H9 (cell line): ENCODE data around the gene DENND5B. TPM values are rescaled to one million over a fixed set of nuclear protein-coding genes. Genes with fewer than 3 reads are reported as not detected.

Experiments used
- DNase-seq: peaks from one replicate; pipeline ENCODE4 v3.0.0-alpha.2; 2017
- H2AFZ ChIP-seq: one replicate; pipeline ENCODE4 v1.6.1; 2013; ENCODE audit warnings: mild to moderate bottlenecking, low read length, control low read depth, moderate library complexity
- H2AK5ac ChIP-seq: 2 replicates; pipeline ENCODE4 v1.6.1; 2013; ENCODE audit warnings: low read length, control low read depth, mixed read lengths; ENCODE audit not compliant: insufficient read length
- H2BK120ac ChIP-seq: one replicate; pipeline ENCODE4 v1.6.1; 2013; ENCODE audit warnings: low read depth, mild to moderate bottlenecking, low read length, control low read depth, inconsistent platforms; ENCODE audit not compliant: poor library complexity, severe bottlenecking
- H2BK12ac ChIP-seq: 2 replicates; pipeline ENCODE4 v1.6.1; 2013; ENCODE audit warnings: low read length, control low read depth, mixed read lengths, low read depth; ENCODE audit not compliant: insufficient read length
- H2BK15ac ChIP-seq: 2 replicates; pipeline ENCODE4 v1.6.1; 2013; ENCODE audit warnings: low read depth, low read length, control low read depth
- H2BK20ac ChIP-seq: one replicate; pipeline ENCODE4 v1.6.1; 2013; ENCODE audit warnings: low read depth, mild to moderate bottlenecking, low read length, control low read depth, inconsistent platforms; ENCODE audit not compliant: poor library complexity, severe bottlenecking
- H2BK5ac ChIP-seq: 2 replicates; pipeline ENCODE4 v1.6.1; 2013; ENCODE audit warnings: low read length, control low read depth, mixed read lengths; ENCODE audit not compliant: insufficient read length
- H3K14ac ChIP-seq: 2 replicates; pipeline ENCODE4 v1.6.1; 2013; ENCODE audit warnings: low read length, control low read depth; ENCODE audit not compliant: insufficient read depth
- H3K18ac ChIP-seq: 2 replicates; pipeline ENCODE4 v1.6.1; 2013; ENCODE audit warnings: low read depth, mild to moderate bottlenecking, mixed read lengths, low read length, control low read depth; ENCODE audit not compliant: insufficient read length
- H3K23ac ChIP-seq: 2 replicates; pipeline ENCODE4 v1.6.1; 2013; ENCODE audit warnings: low read length, control low read depth, mixed read lengths, low read depth; ENCODE audit not compliant: insufficient read length
- H3K23me2 ChIP-seq: 2 replicates; pipeline ENCODE4 v1.6.1; 2013; ENCODE audit warnings: low read depth, mild to moderate bottlenecking, mixed read lengths, low read length, control low read depth; ENCODE audit not compliant: insufficient read length, poor library complexity, severe bottlenecking
- H3K27ac ChIP-seq: 2 replicates; pipeline ENCODE4 v1.5.1; 2013; ENCODE audit warnings: low read length, control low read depth, mixed read lengths, low read depth; ENCODE audit not compliant: insufficient read length
- H3K27me3 ChIP-seq: 2 replicates; pipeline ENCODE4 v1.6.1; 2013; ENCODE audit warnings: low read length, control low read depth, inconsistent platforms; ENCODE audit not compliant: insufficient read depth
- H3K4ac ChIP-seq: 2 replicates; pipeline ENCODE4 v1.6.1; 2013; ENCODE audit warnings: low read depth, mild to moderate bottlenecking, control low read depth, inconsistent platforms, low read length, moderate library complexity
- H3K4me1 ChIP-seq: 2 replicates; pipeline ENCODE4 v1.6.1; 2013; ENCODE audit warnings: low read length, control low read depth, inconsistent platforms; ENCODE audit not compliant: insufficient read depth
- H3K4me2 ChIP-seq: 2 replicates; pipeline ENCODE4 v1.6.1; 2013; ENCODE audit warnings: low read length, control low read depth, mixed read lengths; ENCODE audit not compliant: insufficient read length, insufficient read depth
- H3K56ac ChIP-seq: 2 replicates; pipeline ENCODE4 v1.6.1; 2013; ENCODE audit warnings: low read depth, mild to moderate bottlenecking, mixed read lengths, low read length, control low read depth; ENCODE audit not compliant: insufficient read length
- H3K79me1 ChIP-seq: 2 replicates; pipeline ENCODE4 v1.6.1; 2013; ENCODE audit warnings: low read depth, mild to moderate bottlenecking, moderate library complexity, low read length, control low read depth, inconsistent platforms; ENCODE audit not compliant: insufficient read depth, poor library complexity, severe bottlenecking
- H3K79me2 ChIP-seq: 2 replicates; pipeline ENCODE4 v1.6.1; 2013; ENCODE audit warnings: low read length, control low read depth, inconsistent platforms; ENCODE audit not compliant: insufficient read depth
- H3K9ac ChIP-seq: 2 replicates; pipeline ENCODE4 v1.6.1; 2013; ENCODE audit warnings: low read length, control low read depth, mixed read lengths; ENCODE audit not compliant: insufficient read length; ENCODE audit errors: extremely low read depth
- H3K9me3 ChIP-seq: one replicate; pipeline ENCODE4 v1.6.1; 2013; ENCODE audit warnings: low read depth, low read length, inconsistent platforms; ENCODE audit not compliant: control insufficient read depth
- H3T11ph ChIP-seq: one replicate; pipeline ENCODE4 v1.6.1; 2013; ENCODE audit warnings: mild to moderate bottlenecking, low read length, control low read depth, inconsistent platforms
- H4K20me1 ChIP-seq: one replicate; pipeline ENCODE4 v1.6.1; 2013; ENCODE audit not compliant: control insufficient read depth, insufficient read length, insufficient read depth
- H4K5ac ChIP-seq: 2 replicates; pipeline ENCODE4 v1.6.1; 2013; ENCODE audit warnings: low read depth, mild to moderate bottlenecking, mixed read lengths, low read length, control low read depth; ENCODE audit not compliant: insufficient read length
- H4K8ac ChIP-seq: replicated peaks from 2 replicates; pipeline ENCODE4 v1.6.1; 2013; ENCODE audit warnings: low read length, control low read depth, mixed read lengths, low read depth; ENCODE audit not compliant: insufficient read length
- H4K91ac ChIP-seq: 2 replicates; pipeline ENCODE4 v1.6.1; 2013; ENCODE audit warnings: low read depth, mild to moderate bottlenecking, moderate library complexity, mixed read lengths, low read length, control low read depth; ENCODE audit not compliant: insufficient read length
- H3K27ac Mint-ChIP-seq, 3 experiments: 2 replicates in 2 of 3; 3 replicates in 1 of 3; pipeline ENCODE4 v1.8.0; 2020 to 2021; ENCODE audit warnings: mixed read lengths in 3 of 3, mild to moderate bottlenecking in 1 of 3, moderate library complexity in 1 of 3
- H3K27me3 Mint-ChIP-seq: 2 replicates; pipeline ENCODE4 v1.8.0; 2021; ENCODE audit warnings: low read depth, mild to moderate bottlenecking, moderate library complexity, mixed read lengths
- H3K36me3 Mint-ChIP-seq, 3 experiments: 2 replicates in 2 of 3; 3 replicates in 1 of 3; pipeline ENCODE4 v1.8.0; 2020 to 2021; ENCODE audit warnings: low read depth in 3 of 3, mixed read lengths in 3 of 3; ENCODE audit not compliant: insufficient read depth in 1 of 3
- H3K4me1 Mint-ChIP-seq, 2 experiments: 2 replicates each; pipeline ENCODE4 v1.8.0; 2020; ENCODE audit warnings: mixed read lengths in 2 of 2
- H3K4me3 Mint-ChIP-seq, 2 experiments: 2 replicates in 1 of 2; 3 replicates in 1 of 2; pipeline ENCODE4 v1.8.0; 2020 to 2021; ENCODE audit warnings: mild to moderate bottlenecking in 2 of 2, mixed read lengths in 2 of 2, moderate library complexity in 1 of 2
- H3K9me3 Mint-ChIP-seq, 2 experiments: 2 replicates in 1 of 2; 3 replicates in 1 of 2; pipeline ENCODE4 v1.8.0; 2020; ENCODE audit warnings: mild to moderate bottlenecking in 2 of 2, mixed read lengths in 2 of 2, moderate library complexity in 1 of 2
- WGBS: extraction: QIAGEN DNeasy Blood & Tissue Kit; methylation state at CpG from one replicate; pipeline ENCODE4 v1.1.7; 2013; ENCODE audit warnings: missing lambda C conversion rate, low lambda C conversion rate, mixed read lengths; ENCODE audit not compliant: insufficient read length; ENCODE audit errors: extremely low coverage; 5-methylcytosine and 5-hydroxymethylcytosine counted together
- total RNA-seq: library from RNA; stranded (reverse); gene quantifications from 2 replicates; pipeline ENCODE4 v1.2.1, GENCODE V29; 2021
- TF ChIP-seq, protein P1 (sequence below): fragments of 200-600 bp; sonication (generic); conservative IDR thresholded peaks from 3 replicates; pipeline ENCODE4 v1.8.0; 2021; ENCODE audit warnings: antibody characterized with exemption, mild to moderate bottlenecking

Gene DENND5B
- total RNA-seq, 1 experiment from 2014 or later: 13.4 TPM

DNA sequence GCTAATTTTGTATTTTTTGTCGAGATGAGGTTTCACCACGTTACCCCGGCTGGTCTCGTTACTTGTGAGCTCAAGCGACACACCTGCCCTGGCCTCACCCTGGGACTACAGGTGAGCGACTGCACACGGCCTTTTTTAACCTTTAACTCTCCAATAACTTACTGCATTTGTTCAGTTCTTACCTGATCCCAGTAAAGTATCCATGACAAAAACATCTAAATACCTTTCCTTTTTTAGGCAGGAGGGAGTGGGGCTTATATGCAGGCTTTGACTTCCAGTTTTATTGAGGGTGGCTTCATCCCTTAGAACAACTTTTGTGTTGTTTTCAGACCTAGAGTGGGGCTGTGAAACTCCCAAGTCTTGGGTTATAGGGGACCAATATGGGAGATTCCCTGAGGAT, 68.3 kb downstream of the DENND5B start:
- Histone ChIP-seq H2BK15ac (no peak overlapping the region), H3K56ac (no peak overlapping the region), H2BK20ac (no peak overlapping the region), H3K79me2 (no peaks in the 10 kb centered on the region), H4K91ac (no peak overlapping the region), H3K23me2 (no peaks in the 10 kb centered on the region), H4K5ac (no peak overlapping the region), H3K27me3 (no peaks in the 10 kb centered on the region), H3K9ac (no peak overlapping the region), H2AFZ (no peak overlapping the region), H2BK120ac (no peak overlapping the region), H4K8ac (no peak overlapping the region), H3K4me1 (peaks cover 22% of the 10 kb centered on the region; the same call in 1 of the 2 replicates), H2BK12ac (peak overlapping the region; percentile 42), H3K79me1 (no peaks in the 10 kb centered on the region), H3K4ac (no peak overlapping the region), H4K20me1 (no peaks in the 10 kb centered on the region), H2BK5ac (no peak overlapping the region), H3K23ac (no peak overlapping the region), H2AK5ac (no peak overlapping the region), H3K27ac (peak overlapping the region; percentile 15), H3K4me2 (no peak overlapping the region), H3K9me3 (no peaks in the 10 kb centered on the region), H3T11ph (peak overlapping the region; percentile 24), H3K18ac (peak overlapping the region; percentile 31), H3K14ac (peak overlapping the region; percentile 75)
- Mint-ChIP-seq H3K27me3 (no peaks in the 10 kb centered on the region), H3K4me1 (peaks cover 62 to 64% of the 10 kb centered on the region in 2 experiments), H3K36me3 (no peaks in the 10 kb centered on the region; a peak in 1 of 7 replicates), H3K4me3 (no peak overlapping the region; a peak in 1 of 5 replicates), H3K27ac (peak overlapping the region; percentile 93 to 97 (median 94); a peak in 6 of 7 replicates), H3K9me3 (no peaks in the 10 kb centered on the region; a peak in 1 of 5 replicates)
- WGBS: no CpG with 5 or more reads among the region's 7 CpGs
- TF ChIP-seq, protein P1, sequence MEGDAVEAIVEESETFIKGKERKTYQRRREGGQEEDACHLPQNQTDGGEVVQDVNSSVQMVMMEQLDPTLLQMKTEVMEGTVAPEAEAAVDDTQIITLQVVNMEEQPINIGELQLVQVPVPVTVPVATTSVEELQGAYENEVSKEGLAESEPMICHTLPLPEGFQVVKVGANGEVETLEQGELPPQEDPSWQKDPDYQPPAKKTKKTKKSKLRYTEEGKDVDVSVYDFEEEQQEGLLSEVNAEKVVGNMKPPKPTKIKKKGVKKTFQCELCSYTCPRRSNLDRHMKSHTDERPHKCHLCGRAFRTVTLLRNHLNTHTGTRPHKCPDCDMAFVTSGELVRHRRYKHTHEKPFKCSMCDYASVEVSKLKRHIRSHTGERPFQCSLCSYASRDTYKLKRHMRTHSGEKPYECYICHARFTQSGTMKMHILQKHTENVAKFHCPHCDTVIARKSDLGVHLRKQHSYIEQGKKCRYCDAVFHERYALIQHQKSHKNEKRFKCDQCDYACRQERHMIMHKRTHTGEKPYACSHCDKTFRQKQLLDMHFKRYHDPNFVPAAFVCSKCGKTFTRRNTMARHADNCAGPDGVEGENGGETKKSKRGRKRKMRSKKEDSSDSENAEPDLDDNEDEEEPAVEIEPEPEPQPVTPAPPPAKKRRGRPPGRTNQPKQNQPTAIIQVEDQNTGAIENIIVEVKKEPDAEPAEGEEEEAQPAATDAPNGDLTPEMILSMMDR: no peak
- DNase-seq: no peak
